ENCODE results near the gene TBL3. TPM values are rescaled to one million over a fixed set of nuclear protein-coding genes. Genes with fewer than 3 reads are reported as not detected.

The TBL3 gene
- total and polyA plus RNA-seq, 9 of the 15 experiments (the other 6 are each of a cell fraction or from before 2014, with no cell fraction given), result 0.97 to 117 (median 24.5) TPM

- no peak; the same call in 1 of the 2 replicates for TF ChIP-seq POLR2AphosphoS5 (IDR thresholded peaks at IDR 0.05; ENCODE audit: control insufficient read depth, insufficient read depth, low read depth, low read length)
- no peak for TF ChIP-seq SIX5 (IDR thresholded peaks at IDR 0.05; ENCODE audit: borderline replicate concordance in 1 of 2, insufficient read depth in 1 of 2, low read depth in 1 of 2, low read length in 2 of 2)
- no peak for TF ChIP-seq SP1 (CRISPR knock-in tag; IDR thresholded peaks at IDR 0.05)
- TF ChIP-seq MED1 (CRISPR knock-in tag; IDR thresholded peaks at IDR 0.05; ENCODE audit: borderline replicate concordance), result peak; percentile 54; the same call in 1 of the 2 replicates
- no peak for TF ChIP-seq KDM1A (IDR thresholded peaks at IDR 0.05)
- TF ChIP-seq ZNF512 (tag; IDR thresholded peaks at IDR 0.05), result no peak
- 0 out of 2 replicates have a peak, but pooled peaks have one; percentile 10 for TF ChIP-seq ZBED1 (IDR thresholded peaks at IDR 0.05)
- TF ChIP-seq PHF21A (IDR thresholded peaks at IDR 0.05; ENCODE audit: borderline replicate concordance, low read depth), result no peak
- TF ChIP-seq HMG20B (CRISPR knock-in tag; IDR thresholded peaks at IDR 0.05), result no peak
- TF ChIP-seq C11orf30 (IDR thresholded peaks at IDR 0.05; ENCODE audit: low read depth), result no peak
- TF ChIP-seq SNIP1 (IDR thresholded peaks at IDR 0.05; ENCODE audit: low read depth), result no peak
- no peak for TF ChIP-seq KAT8 (IDR thresholded peaks at IDR 0.05; ENCODE audit: low read depth)
- TF ChIP-seq HNRNPH1 (optimal IDR thresholded peaks at IDR 0.05; ENCODE audit: low read depth, low read length), result no peak
- peak; percentile 18; the same call in 1 of the 2 replicates for TF ChIP-seq MBD2 (IDR thresholded peaks at IDR 0.05; ENCODE audit: borderline replicate concordance, low read depth)
- TF ChIP-seq GATAD2A (IDR thresholded peaks at IDR 0.05), result no peak
- no peak for TF ChIP-seq U2AF1 (optimal IDR thresholded peaks at IDR 0.05; ENCODE audit: low read depth, low read length)
Observed at GRCh38 chr16:1961651-1962067, 10.2 kb upstream of the TBL3 start (continued).
